ENCODE results near the gene CDC20.

DNA sequence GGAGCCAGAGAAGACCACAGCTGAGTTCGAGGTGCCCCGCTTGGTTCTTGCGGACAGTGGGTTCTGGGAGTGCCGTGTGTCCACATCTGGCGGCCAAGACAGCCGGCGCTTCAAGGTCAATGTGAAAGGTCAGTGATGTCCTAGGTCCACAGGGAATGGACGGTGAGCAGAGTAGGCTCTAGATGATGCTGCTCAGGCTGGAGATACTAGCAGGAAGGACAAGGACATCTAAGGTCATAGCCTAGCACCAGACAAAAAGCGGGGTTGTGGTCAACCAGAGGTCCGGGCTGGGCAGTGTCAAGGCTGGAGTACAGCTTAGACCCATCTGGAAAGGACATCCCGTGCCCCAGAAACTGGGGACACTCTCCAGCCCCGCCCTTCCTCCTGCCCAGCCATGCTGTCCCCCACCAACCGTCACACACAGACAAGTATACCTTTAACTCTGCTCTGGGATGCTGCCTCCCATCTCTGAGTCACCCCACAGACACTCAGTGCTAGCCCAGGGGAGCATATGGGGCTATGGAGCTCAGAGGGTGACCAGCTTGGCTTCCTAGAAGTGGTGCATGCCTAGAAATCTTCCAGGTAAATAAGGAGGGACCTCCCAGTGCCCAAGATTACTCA lies 49.3 kb upstream of the CDC20 start:
- TF ChIP-seq, protein P1, sequence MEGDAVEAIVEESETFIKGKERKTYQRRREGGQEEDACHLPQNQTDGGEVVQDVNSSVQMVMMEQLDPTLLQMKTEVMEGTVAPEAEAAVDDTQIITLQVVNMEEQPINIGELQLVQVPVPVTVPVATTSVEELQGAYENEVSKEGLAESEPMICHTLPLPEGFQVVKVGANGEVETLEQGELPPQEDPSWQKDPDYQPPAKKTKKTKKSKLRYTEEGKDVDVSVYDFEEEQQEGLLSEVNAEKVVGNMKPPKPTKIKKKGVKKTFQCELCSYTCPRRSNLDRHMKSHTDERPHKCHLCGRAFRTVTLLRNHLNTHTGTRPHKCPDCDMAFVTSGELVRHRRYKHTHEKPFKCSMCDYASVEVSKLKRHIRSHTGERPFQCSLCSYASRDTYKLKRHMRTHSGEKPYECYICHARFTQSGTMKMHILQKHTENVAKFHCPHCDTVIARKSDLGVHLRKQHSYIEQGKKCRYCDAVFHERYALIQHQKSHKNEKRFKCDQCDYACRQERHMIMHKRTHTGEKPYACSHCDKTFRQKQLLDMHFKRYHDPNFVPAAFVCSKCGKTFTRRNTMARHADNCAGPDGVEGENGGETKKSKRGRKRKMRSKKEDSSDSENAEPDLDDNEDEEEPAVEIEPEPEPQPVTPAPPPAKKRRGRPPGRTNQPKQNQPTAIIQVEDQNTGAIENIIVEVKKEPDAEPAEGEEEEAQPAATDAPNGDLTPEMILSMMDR (IDR thresholded peaks at IDR 0.05) = no peak
- TF ChIP-seq, protein P2, sequence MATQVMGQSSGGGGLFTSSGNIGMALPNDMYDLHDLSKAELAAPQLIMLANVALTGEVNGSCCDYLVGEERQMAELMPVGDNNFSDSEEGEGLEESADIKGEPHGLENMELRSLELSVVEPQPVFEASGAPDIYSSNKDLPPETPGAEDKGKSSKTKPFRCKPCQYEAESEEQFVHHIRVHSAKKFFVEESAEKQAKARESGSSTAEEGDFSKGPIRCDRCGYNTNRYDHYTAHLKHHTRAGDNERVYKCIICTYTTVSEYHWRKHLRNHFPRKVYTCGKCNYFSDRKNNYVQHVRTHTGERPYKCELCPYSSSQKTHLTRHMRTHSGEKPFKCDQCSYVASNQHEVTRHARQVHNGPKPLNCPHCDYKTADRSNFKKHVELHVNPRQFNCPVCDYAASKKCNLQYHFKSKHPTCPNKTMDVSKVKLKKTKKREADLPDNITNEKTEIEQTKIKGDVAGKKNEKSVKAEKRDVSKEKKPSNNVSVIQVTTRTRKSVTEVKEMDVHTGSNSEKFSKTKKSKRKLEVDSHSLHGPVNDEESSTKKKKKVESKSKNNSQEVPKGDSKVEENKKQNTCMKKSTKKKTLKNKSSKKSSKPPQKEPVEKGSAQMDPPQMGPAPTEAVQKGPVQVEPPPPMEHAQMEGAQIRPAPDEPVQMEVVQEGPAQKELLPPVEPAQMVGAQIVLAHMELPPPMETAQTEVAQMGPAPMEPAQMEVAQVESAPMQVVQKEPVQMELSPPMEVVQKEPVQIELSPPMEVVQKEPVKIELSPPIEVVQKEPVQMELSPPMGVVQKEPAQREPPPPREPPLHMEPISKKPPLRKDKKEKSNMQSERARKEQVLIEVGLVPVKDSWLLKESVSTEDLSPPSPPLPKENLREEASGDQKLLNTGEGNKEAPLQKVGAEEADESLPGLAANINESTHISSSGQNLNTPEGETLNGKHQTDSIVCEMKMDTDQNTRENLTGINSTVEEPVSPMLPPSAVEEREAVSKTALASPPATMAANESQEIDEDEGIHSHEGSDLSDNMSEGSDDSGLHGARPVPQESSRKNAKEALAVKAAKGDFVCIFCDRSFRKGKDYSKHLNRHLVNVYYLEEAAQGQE (IDR thresholded peaks at IDR 0.05; ENCODE audit: insufficient read depth in 1 of 2, low read depth in 2 of 2, low read length in 1 of 2) = no peak
- TF ChIP-seq POLR2AphosphoS5 (IDR thresholded peaks at IDR 0.05; ENCODE audit: low read depth, low read length) = no peak

All from Panc1 (cell line).